Naive thymus-derived CD4-positive, alpha-beta T cell (primary cell): Measurements from ENCODE around the gene NUP93. TPM values are rescaled to one million over a fixed set of nuclear protein-coding genes. Genes with fewer than 3 reads are reported as not detected.
"Not testable (repeated sequence)": the region's sequence is repeated elsewhere in the genome, so short reads cannot be mapped to it uniquely, and the experiment has no call there.

Source experiments
- ATAC-seq: fragments of 150-1000 bp; cut with Tn5 transposase; 2 replicates; pipeline ENCODE4 v1.10.0; 2021; ENCODE audit warnings: mild to moderate bottlenecking, moderate library complexity
- CTCF ChIA-PET: fragments of 350-600 bp; sonication (Branson Sonifier 250); formaldehyde crosslinking; loops from one replicate; lab custom pipeline; 2021; ENCODE audit warnings: antibody characterized with exemption; lab: Charles Lee
- POLR2A ChIA-PET: fragments of 350-600 bp; sonication (Branson Sonifier 250); formaldehyde crosslinking; loops from one replicate; lab custom pipeline; 2021; ENCODE audit warnings: antibody characterized with exemption, inconsistent platforms; lab: Charles Lee
- DNase-seq, 9 donors: peaks; one replicate each; pipeline versions ENCODE4 v3.0.0 to v3.0.0-alpha.2; 2020 to 2022; ENCODE audit warnings: mixed read lengths in 1 of 9
- H3K27ac ChIP-seq: one replicate; pipeline ENCODE4 v1.7.0; 2013; ENCODE audit warnings: mild to moderate bottlenecking, low read depth, low read length, moderate library complexity
- H3K27me3 ChIP-seq, 2 donors: one replicate each; pipeline ENCODE4 v1.7.0; 2013; ENCODE audit warnings: low read length in 2 of 2, mild to moderate bottlenecking in 2 of 2, moderate library complexity in 2 of 2; ENCODE audit not compliant: control insufficient read depth in 2 of 2, insufficient read depth in 2 of 2
- H3K36me3 ChIP-seq, 3 experiments: 1 replicate in 2 of 3; 2 replicates in 1 of 3; pipeline ENCODE4 v1.7.0; 2013; ENCODE audit warnings: low read length in 3 of 3, mild to moderate bottlenecking in 3 of 3, moderate library complexity in 1 of 3; ENCODE audit not compliant: insufficient read depth in 3 of 3, control insufficient read depth in 2 of 3
- H3K4me1 ChIP-seq, 2 donors: one replicate each; pipeline ENCODE4 v1.7.0; 2013; ENCODE audit warnings: low read length in 2 of 2, mild to moderate bottlenecking in 2 of 2, moderate library complexity in 1 of 2; ENCODE audit not compliant: control insufficient read depth in 2 of 2, insufficient read depth in 2 of 2
- H3K4me3 ChIP-seq: 2 replicates; pipeline ENCODE4 v1.7.0; 2013; ENCODE audit warnings: mild to moderate bottlenecking, low read length
- H3K9me3 ChIP-seq, 3 experiments: 1 replicate in 2 of 3; 2 replicates in 1 of 3; pipeline ENCODE4 v1.7.0; 2013; ENCODE audit warnings: low read length in 3 of 3; ENCODE audit not compliant: control insufficient read depth in 2 of 3
- H3K27ac Mint-ChIP-seq, 9 donors: one replicate each; pipeline ENCODE4 v1.8.0; 2020 to 2022; ENCODE audit warnings: mixed read lengths in 9 of 9, mild to moderate bottlenecking in 8 of 9, moderate library complexity in 5 of 9, inconsistent platforms in 2 of 9
- H3K27me3 Mint-ChIP-seq, 5 donors: one replicate each; pipeline ENCODE4 v1.8.0; 2021 to 2022; ENCODE audit warnings: mixed read lengths in 5 of 5, mild to moderate bottlenecking in 1 of 5
- H3K36me3 Mint-ChIP-seq, 5 donors: one replicate each; pipeline ENCODE4 v1.8.0; 2020 to 2022; ENCODE audit warnings: mixed read lengths in 5 of 5, mild to moderate bottlenecking in 3 of 5, inconsistent platforms in 1 of 5
- H3K4me1 Mint-ChIP-seq, 7 donors: one replicate each; pipeline ENCODE4 v1.8.0; 2020 to 2022; ENCODE audit warnings: mixed read lengths in 7 of 7, mild to moderate bottlenecking in 3 of 7, inconsistent platforms in 1 of 7
- H3K4me3 Mint-ChIP-seq, 10 donors: one replicate each; pipeline ENCODE4 v1.8.0; 2020 to 2022; ENCODE audit warnings: mild to moderate bottlenecking in 10 of 10, mixed read lengths in 10 of 10, moderate library complexity in 6 of 10, inconsistent platforms in 2 of 10
- H3K9me3 Mint-ChIP-seq, 11 donors: one replicate each; pipeline ENCODE4 v1.8.0; 2020 to 2022; ENCODE audit warnings: mixed read lengths in 11 of 11, mild to moderate bottlenecking in 4 of 11, inconsistent platforms in 1 of 11, moderate library complexity in 1 of 11
- intact Hi-C, 2 donors: fragments of 100-400 bp; cut with micrococcal nuclease; formaldehyde crosslinking; loops; one replicate each; pipeline ENCODE4 v1.15.1; 2023
- polyA plus RNA-seq, 2 donors: library from polyadenylated mRNA; unstranded; fragments of 300-500 nt; fragmentation: Illumina TruSeq; gene quantifications; one replicate each; pipeline ENCODE4 v1.2.3, GENCODE V29; 2021
- total RNA-seq, 6 experiments: library from RNA in 5 of 6; stranded (reverse) in 5 of 6; gene quantifications; 1 replicate in 5 of 6; 2 replicates in 1 of 6; pipeline ENCODE4 v1.2.3 and lab custom pipeline; 2021 to 2026

The NUP93 gene
- total and polyA plus RNA-seq, 7 experiments from 2014 or later = 53.0 to 90.5 (median 64.5) TPM

DNA sequence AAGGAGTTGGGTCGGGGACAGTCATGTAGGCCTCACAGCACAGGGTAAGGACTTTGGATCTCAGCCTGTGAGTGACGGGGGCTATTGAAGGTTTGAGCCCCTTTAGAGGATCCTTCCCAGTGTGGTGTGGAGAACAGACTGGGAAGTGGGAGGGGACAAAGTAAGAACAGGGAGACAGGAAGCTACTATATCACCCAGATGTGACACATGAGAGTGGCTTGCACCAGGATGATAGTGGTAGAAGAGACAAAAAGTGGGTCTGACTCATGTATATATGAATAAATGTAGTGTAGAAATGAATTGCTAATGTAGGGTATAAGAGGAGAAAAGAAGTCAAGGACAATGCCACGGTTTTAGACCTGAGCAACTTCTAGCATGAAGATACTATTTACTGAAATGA, 4.5 kb downstream of the NUP93 start:
- CTCF ChIA-PET = interaction anchor here (1.1 kb wide), 1 partner anchor 32 kb away, joined by 4 read pairs; no protein-coding TSS in a partner anchor
- intact Hi-C loops = loop anchor here (5.0 to 10.0 kb wide), 2 partner anchors 198 to 1460 kb away; partner anchors contain the start of genes HERPUD1 (in 2 of the 2) and CSNK2A2 (in 1 of the 2)
- Histone ChIP-seq H3K4me3 (no peak overlapping the region), H3K36me3 (peaks cover 0 to 4% (median 0%) of the 10 kb centered on the region in 3 experiments), H3K4me1 (peaks cover 10 to 16% of the 10 kb centered on the region in 2 donors), H3K27me3 (no peaks in the 10 kb centered on the region), H3K27ac (no peak overlapping the region), H3K9me3 (no peaks in the 10 kb centered on the region)
- Mint-ChIP-seq H3K4me1 (peaks cover 9 to 28% (median 24%) of the 10 kb centered on the region in 7 donors), H3K9me3 (no peaks in the 10 kb centered on the region), H3K27ac (no peak overlapping the region), H3K36me3 (peaks cover 0 to 18% (median 6%) of the 10 kb centered on the region in 5 donors), H3K27me3 (no peaks in the 10 kb centered on the region), H3K4me3 (no peak overlapping the region)
- POLR2A ChIA-PET = interaction anchor here (0.8 to 1.1 kb wide), 2 partner anchors 25 to 52 kb away, joined by 3 read pairs; partner anchors contain the start of gene MT1X
- no peak for DNase-seq
- ATAC-seq = no peak

DNA sequence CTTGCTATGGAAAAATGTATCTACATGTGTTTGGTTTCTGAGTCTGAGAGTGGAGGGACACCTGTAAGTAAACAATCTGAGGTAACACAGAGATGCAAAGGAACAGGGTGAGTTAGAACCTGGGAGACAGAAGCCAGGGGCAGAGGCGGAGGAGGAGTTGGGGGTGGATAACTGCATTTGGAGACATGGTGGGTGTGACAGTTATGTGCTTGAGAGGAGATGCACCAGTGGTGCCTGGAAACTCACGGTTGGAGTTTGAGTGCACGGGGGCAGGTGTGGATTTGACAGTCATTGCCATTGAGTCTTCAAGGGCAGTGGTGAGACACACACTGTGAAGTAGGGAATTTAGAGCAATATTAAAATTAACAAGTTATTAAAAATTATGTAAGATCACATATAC, 6.5 kb downstream of the NUP93 start:
- no peaks in the 10 kb centered on the region for H3K27me3 Mint-ChIP-seq
- no peak for ATAC-seq
- Histone ChIP-seq H3K9me3 (no peaks in the 10 kb centered on the region), H3K4me1 (peaks cover 0 to 4% of the 10 kb centered on the region in 2 donors), H3K27ac (no peak overlapping the region), H3K4me3 (no peak overlapping the region), H3K27me3 (no peaks in the 10 kb centered on the region), H3K36me3 (no peaks in the 10 kb centered on the region)
- peak overlapping the region in 1 of 9 donors; percentile 39 for H3K27ac Mint-ChIP-seq
- intact Hi-C loops = loop anchor here in 1 of 2 donors (10.0 kb wide), 1 partner anchor 1458 kb away; the partner anchor contains the start of gene CSNK2A2
- H3K4me1 Mint-ChIP-seq = peaks cover 7 to 25% (median 16%) of the 10 kb centered on the region in 7 donors
- H3K4me3 Mint-ChIP-seq = no peak overlapping the region
- ChIA-PET POLR2A (no interaction called here), CTCF (interaction anchor here (0.6 kb wide), 1 partner anchor 211 kb away, joined by 5 read pairs; no protein-coding TSS in a partner anchor)
- no peak for DNase-seq
- peaks cover 0 to 18% (median 6%) of the 10 kb centered on the region in 5 donors for H3K36me3 Mint-ChIP-seq
- H3K9me3 Mint-ChIP-seq = no peaks in the 10 kb centered on the region

DNA sequence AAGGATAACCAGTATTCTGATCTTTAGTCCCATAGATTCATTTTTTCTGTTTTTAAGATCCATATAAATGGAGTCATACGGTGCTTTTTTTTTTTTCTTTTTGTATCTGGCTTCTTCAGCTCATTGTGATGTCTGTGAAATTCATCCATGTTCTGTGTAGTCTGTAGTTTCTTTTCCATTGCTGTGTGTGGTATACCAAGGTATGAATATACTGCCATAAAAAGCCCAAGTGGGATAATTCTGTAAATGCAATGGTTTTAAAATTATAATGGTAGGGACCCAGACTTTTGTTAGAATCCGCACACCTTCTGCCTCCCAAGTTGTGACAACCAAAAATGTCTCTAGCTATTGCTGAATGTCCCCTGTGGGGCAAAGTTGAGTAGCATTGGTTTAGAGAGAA, 7.6 kb downstream of the NUP93 start:
- POLR2A ChIA-PET = interaction anchor here (0.7 kb wide), 1 partner anchor 12 kb away, joined by 3 read pairs; no protein-coding TSS in a partner anchor
- intact Hi-C loops = loop anchor here in 1 of 2 donors (10.0 kb wide), 1 partner anchor 1457 kb away; the partner anchor contains the start of gene CSNK2A2

DNA sequence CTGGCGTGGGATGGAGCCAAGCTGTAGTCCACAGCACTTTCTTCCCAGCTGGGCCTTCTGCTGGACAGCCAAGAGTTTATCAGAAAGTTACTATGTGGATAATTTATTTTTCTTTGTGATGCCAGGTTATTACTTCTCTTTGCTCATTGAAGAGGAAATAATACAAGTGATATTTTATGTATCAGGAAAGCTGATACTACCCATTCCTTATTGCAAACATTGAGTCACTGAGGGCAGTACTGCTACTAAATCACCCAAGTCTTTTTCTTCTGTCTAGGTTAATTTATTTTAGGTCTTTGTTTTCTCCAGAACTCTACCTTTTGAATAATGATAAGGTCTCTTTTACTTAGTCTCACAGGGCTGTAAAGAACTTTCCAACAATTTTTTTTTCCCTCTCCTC, 8.3 kb downstream of the NUP93 start:
- ATAC-seq = no peak

More for the DNA sequence above, 7.6 kb downstream of the NUP93 start:
- Mint-ChIP-seq H3K36me3 (peaks cover 0 to 18% (median 6%) of the 10 kb centered on the region in 5 donors), H3K27ac (peak overlapping the region in 1 of 9 donors; percentile 65), H3K4me1 (peaks cover 12 to 36% (median 20%) of the 10 kb centered on the region in 7 donors), H3K4me3 (no peak overlapping the region), H3K9me3 (no peaks in the 10 kb centered on the region), H3K27me3 (no peaks in the 10 kb centered on the region)
- DNase-seq = no peak
- no peaks in the 10 kb centered on the region for H3K27me3 ChIP-seq
- no peak overlapping the region for H3K27ac ChIP-seq
- no peaks in the 10 kb centered on the region for H3K4me1 ChIP-seq
- H3K36me3 ChIP-seq = no peaks in the 10 kb centered on the region
- CTCF ChIA-PET = no interaction called here
- H3K9me3 ChIP-seq = no peaks in the 10 kb centered on the region
- H3K4me3 ChIP-seq = no peak overlapping the region
- ATAC-seq = no peak

DNA sequence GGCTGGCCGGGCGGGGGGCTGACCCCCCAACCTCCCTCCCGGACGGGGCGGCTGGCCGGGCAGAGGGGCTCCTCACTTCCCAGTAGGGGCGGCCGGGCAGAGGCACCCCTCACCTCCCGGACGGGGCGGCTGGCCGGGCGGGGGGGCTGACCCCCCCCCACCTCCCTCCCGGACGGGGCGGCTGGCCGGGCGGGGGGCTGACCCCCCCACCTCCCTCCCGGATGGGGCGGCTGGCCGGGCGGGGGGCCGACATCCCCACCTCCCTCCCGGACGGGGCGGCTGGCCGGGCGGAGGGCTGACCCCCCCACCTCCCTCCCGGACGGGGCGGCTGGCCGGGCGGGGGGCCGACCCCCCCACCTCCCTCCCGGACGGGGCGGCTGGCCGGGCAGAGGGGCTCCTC, 9.4 kb downstream of the NUP93 start:
- POLR2A ChIA-PET = not testable (repeated sequence)

More for the DNA sequence above, 8.3 kb downstream of the NUP93 start:
- peaks cover 13 to 41% (median 21%) of the 10 kb centered on the region in 7 donors for H3K4me1 Mint-ChIP-seq
- H3K27ac ChIP-seq = no peak overlapping the region
- no peaks in the 10 kb centered on the region for H3K27me3 ChIP-seq
- peaks cover 0 to 18% (median 6%) of the 10 kb centered on the region in 5 donors for H3K36me3 Mint-ChIP-seq
- ChIA-PET CTCF (no interaction called here), POLR2A (interaction anchor here (0.7 kb wide), 2 partner anchors 11 to 1787 kb away, joined by 3 read pairs; no protein-coding TSS in a partner anchor)
- no peaks in the 10 kb centered on the region for H3K27me3 Mint-ChIP-seq
- no peak overlapping the region for H3K4me3 Mint-ChIP-seq
- H3K27ac Mint-ChIP-seq = no peak overlapping the region
- no peak overlapping the region for H3K4me3 ChIP-seq
- DNase-seq = no peak
- H3K9me3 ChIP-seq = no peaks in the 10 kb centered on the region
- H3K9me3 Mint-ChIP-seq = no peaks in the 10 kb centered on the region
- H3K4me1 ChIP-seq = no peaks in the 10 kb centered on the region
- no peaks in the 10 kb centered on the region for H3K36me3 ChIP-seq
- intact Hi-C loops = loop anchor here in 1 of 2 donors (10.0 kb wide), 1 partner anchor 1457 kb away; the partner anchor contains the start of gene CSNK2A2

DNA sequence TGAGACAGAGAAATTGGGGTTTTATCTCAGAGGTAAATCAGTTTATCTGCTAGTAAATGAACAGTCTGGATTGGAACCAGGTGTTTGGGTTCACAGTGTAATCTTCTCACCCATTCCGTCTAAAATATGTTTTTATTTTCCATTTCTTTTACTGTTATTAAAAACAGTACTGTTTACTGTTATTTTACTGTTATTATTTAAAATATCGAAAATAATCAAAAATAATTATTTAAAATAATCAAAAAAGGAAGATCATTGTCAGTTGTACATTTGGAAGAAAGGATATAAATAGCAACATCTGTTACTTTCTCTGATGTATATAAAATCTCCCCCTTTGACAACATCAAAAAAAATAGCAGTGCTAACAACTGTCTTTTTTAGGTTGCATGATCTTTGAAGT, 11.5 kb downstream of the NUP93 start:
- DNase-seq (no peak), ATAC-seq (no peak)
- H3K27me3 ChIP-seq = no peaks in the 10 kb centered on the region
- POLR2A ChIA-PET = no interaction called here
- intact Hi-C loops = no loop called here
- Mint-ChIP-seq H3K27me3 (no peaks in the 10 kb centered on the region), H3K4me1 (peaks cover 21 to 58% (median 34%) of the 10 kb centered on the region in 7 donors), H3K36me3 (peaks cover 0 to 21% (median 9%) of the 10 kb centered on the region in 5 donors), H3K4me3 (no peak overlapping the region), H3K27ac (no peak overlapping the region), H3K9me3 (no peaks in the 10 kb centered on the region)
- no peak overlapping the region for H3K27ac ChIP-seq
- H3K36me3 ChIP-seq = no peaks in the 10 kb centered on the region
- H3K9me3 ChIP-seq = no peaks in the 10 kb centered on the region
- H3K4me3 ChIP-seq = no peak overlapping the region
- CTCF ChIA-PET = no interaction called here
- H3K4me1 ChIP-seq = no peaks in the 10 kb centered on the region

More for the DNA sequence above, 9.4 kb downstream of the NUP93 start:
- H3K27ac ChIP-seq, H3K27me3 Mint-ChIP-seq, DNase-seq, H3K4me3 Mint-ChIP-seq, H3K36me3 ChIP-seq, CTCF ChIA-PET, H3K27me3 ChIP-seq, H3K4me3 ChIP-seq, H3K4me1 ChIP-seq, ATAC-seq, H3K27ac Mint-ChIP-seq, H3K9me3 Mint-ChIP-seq, H3K9me3 ChIP-seq: not testable (repeated sequence)
- intact Hi-C loops = loop anchor here in 1 of 2 donors (10.0 kb wide), 1 partner anchor 1455 kb away; the partner anchor contains the start of gene CSNK2A2
- Mint-ChIP-seq H3K4me1 (peaks cover 17 to 50% (median 28%) of the 10 kb centered on the region in 7 donors), H3K36me3 (peaks cover 0 to 23% (median 9%) of the 10 kb centered on the region in 5 donors)
